RWPE2 (cell line): Measurements from ENCODE around the gene ZBTB8OS.
"Not testable (repeated sequence)": the region's sequence is repeated elsewhere in the genome, so short reads cannot be mapped to it uniquely, and the experiment has no call there.

Experiments
- ATAC-seq: fragments of 200-7000 bp; cut with Tn5 transposase; 3 replicates; pipeline ENCODE4 v1.9.1; 2021; ENCODE audit warnings: low read depth
- DNase-seq: peaks from one replicate; pipeline ENCODE4 v3.0.0-alpha.2; 2020; ENCODE audit warnings: low spot score
- H3K27ac ChIP-seq: fragments of 450-650 bp; 2 replicates; pipeline ENCODE4 v1.5.1; 2017; ENCODE audit warnings: mild to moderate bottlenecking; ENCODE audit not compliant: poor library complexity, severe bottlenecking
- H3K27me3 ChIP-seq: fragments of 250-450 bp; sonication (Bioruptor Pico); 2 replicates; pipeline ENCODE4 v1.5.1; 2021; ENCODE audit warnings: mild to moderate bottlenecking, moderate library complexity; ENCODE audit not compliant: insufficient read depth, poor library complexity, severe bottlenecking
- H3K36me3 ChIP-seq: fragments of 250-450 bp; sonication (Bioruptor Pico); 2 replicates; pipeline ENCODE4 v1.5.1; 2020; ENCODE audit warnings: low read depth, mild to moderate bottlenecking, moderate library complexity
- H3K4me1 ChIP-seq: fragments of 250-450 bp; sonication (Bioruptor Pico); 2 replicates; pipeline ENCODE4 v1.5.1; 2021; ENCODE audit warnings: mild to moderate bottlenecking, moderate library complexity; ENCODE audit not compliant: insufficient read depth, poor library complexity, severe bottlenecking
- H3K4me3 ChIP-seq: fragments of 250-450 bp; sonication (Bioruptor Pico); 2 replicates; pipeline ENCODE4 v1.5.1; 2021; ENCODE audit warnings: mild to moderate bottlenecking, moderate library complexity; ENCODE audit not compliant: severe bottlenecking
- H3K9me3 ChIP-seq: fragments of 250-450 bp; sonication (Bioruptor Pico); 2 replicates; pipeline ENCODE4 v1.5.1; 2021; ENCODE audit warnings: mild to moderate bottlenecking, moderate library complexity; ENCODE audit not compliant: severe bottlenecking
- TF ChIP-seq, protein P1 (sequence below): fragments of 450-650 bp; IDR thresholded peaks from one replicate; pipeline ENCODE4 v1.5.1; 2017; ENCODE audit warnings: mild to moderate bottlenecking, moderate library complexity; ENCODE audit not compliant: poor library complexity, severe bottlenecking

The ZBTB8OS gene

DNA sequence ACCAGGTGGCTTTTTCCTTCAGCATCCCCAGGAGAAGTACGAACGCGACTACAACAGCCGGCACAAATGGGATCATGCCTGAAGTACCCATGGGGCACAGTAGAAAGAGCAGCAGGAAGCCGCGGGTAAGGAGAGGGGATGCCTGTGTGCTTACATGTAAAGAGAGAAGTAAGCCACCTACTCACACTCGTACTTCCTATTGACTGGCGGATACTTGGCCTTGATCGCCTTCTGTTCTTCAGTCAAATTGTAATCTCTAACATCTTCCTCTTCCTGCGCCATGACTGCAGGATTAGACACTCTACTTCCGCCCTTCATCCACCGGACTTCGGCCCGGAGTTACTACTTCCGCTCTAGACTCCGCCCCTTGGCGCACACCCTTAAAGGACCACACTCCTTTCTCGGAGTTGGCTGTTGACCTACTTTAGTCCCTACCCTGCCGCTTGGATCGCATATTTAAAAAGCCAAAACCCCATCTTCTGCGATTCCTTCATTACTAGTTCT is at the start of gene ZBTB8OS:
ZBTB8OS (minus strand) TSS at position 303 of the 504 bp plus-strand sequence; CDS start at position 282, 21 bp downstream.
- DNase-seq (peak; percentile 93), ATAC-seq (peak; percentile 85)
- Histone ChIP-seq H3K27me3 (no peaks in the 10 kb centered on the region), H3K27ac (peak within 1 kb of the TSS; percentile 92), H3K4me1 (peaks cover 13% of the 10 kb centered on the region), H3K36me3 (peaks cover 47% of the 10 kb centered on the region), H3K4me3 (peak within 1 kb of the TSS; percentile 60), H3K9me3 (no peaks in the 10 kb centered on the region)
- TF ChIP-seq, protein P1, sequence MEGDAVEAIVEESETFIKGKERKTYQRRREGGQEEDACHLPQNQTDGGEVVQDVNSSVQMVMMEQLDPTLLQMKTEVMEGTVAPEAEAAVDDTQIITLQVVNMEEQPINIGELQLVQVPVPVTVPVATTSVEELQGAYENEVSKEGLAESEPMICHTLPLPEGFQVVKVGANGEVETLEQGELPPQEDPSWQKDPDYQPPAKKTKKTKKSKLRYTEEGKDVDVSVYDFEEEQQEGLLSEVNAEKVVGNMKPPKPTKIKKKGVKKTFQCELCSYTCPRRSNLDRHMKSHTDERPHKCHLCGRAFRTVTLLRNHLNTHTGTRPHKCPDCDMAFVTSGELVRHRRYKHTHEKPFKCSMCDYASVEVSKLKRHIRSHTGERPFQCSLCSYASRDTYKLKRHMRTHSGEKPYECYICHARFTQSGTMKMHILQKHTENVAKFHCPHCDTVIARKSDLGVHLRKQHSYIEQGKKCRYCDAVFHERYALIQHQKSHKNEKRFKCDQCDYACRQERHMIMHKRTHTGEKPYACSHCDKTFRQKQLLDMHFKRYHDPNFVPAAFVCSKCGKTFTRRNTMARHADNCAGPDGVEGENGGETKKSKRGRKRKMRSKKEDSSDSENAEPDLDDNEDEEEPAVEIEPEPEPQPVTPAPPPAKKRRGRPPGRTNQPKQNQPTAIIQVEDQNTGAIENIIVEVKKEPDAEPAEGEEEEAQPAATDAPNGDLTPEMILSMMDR = no peak

DNA sequence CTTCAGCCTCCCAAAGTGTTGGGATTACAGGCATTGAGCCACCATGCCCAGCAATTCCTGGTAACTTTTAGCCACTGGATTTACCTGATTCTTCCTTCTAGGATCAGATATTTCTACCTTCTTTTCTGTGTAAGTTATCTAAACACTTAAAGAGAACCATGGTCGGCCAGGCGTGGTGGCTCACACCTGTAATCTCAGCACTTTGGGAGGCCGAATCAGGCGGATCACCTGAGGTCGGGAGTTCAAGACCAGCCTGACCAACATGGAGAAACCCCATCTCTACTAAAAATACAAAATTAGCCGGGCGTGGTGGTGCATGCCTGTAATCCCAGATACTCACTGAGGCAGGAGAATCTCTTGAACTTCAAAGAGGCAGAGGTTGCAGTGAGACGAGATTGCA is 46.6 kb upstream of the ZBTB8OS start:
- H3K9me3 ChIP-seq, H3K36me3 ChIP-seq, ATAC-seq, DNase-seq, H3K27me3 ChIP-seq, H3K4me1 ChIP-seq, H3K4me3 ChIP-seq, H3K27ac ChIP-seq: not testable (repeated sequence)

DNA sequence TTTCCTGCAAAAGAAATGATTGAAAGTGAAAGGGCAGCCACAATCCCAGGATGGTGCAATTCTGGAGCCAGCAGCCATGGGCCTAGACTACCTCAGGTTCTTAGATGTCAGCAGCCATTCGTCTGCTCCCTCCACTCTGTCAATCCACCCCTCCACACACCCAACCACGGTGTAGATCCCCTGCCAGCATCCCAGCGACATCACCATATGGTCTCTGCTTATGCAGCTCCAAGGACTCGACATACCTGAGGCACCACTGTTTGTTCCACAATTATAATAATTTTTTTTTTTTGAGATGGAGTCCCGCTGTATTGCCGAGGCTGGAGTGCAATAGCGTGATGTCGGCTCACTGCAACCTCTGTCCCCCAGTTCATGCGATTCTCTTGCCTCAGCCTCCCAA is 45.7 kb upstream of the ZBTB8OS start:
- DNase-seq (no peak), ATAC-seq (no peak)
- Histone ChIP-seq H3K9me3 (no peaks in the 10 kb centered on the region), H3K27me3 (no peaks in the 10 kb centered on the region), H3K4me1 (no peaks in the 10 kb centered on the region), H3K36me3 (no peaks in the 10 kb centered on the region), H3K27ac (no peak overlapping the region), H3K4me3 (no peak overlapping the region)
- TF ChIP-seq, protein P1 = no peak

DNA sequence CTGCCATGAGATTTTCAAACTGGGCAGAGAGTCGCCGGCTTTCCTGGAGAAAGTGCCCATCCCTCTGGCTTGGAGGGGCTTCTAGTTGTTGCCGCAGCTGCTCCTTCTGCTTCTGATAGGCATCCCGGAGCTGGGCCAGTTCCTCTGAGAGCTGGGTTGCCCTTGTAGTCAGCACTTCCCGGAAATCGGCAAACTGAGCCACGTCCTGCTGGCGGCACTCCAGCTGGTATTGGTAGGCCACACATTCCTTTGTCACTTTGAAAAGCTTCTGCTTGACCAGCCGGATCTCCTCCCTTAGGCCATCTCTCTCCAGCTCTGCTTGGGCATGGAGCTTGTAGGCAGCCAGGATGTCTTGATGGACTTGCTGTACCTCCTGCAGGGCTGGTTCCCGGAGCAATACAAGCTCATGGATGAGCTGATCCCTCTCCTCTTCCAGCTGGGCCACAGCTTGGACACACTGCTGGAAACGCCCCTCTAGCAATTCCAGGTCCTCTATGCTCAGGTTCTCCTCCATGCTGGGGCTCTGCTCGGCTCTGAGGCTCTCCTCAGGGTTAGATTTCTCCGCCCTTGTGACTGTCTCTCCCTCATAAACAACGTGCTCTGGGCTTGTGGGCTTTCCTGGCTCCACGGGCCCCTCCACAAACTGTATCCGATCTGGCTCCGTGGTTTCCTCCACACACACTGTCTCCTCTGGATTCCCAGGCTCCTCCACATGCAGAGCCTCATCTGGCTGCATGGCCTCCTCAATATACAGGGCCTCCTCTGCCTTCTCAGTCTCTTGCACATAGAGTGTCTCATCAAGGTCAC is 45.0 kb upstream of the ZBTB8OS start:
- no peak overlapping the region for H3K27ac ChIP-seq
- H3K36me3 ChIP-seq = no peaks in the 10 kb centered on the region
- DNase-seq (no peak), ATAC-seq (no peak; the same call in 2 of the 3 replicates)
- H3K27me3 ChIP-seq = no peaks in the 10 kb centered on the region
- TF ChIP-seq, protein P1 = no peak
- no peaks in the 10 kb centered on the region for H3K4me1 ChIP-seq
- no peaks in the 10 kb centered on the region for H3K9me3 ChIP-seq
- no peak overlapping the region for H3K4me3 ChIP-seq

DNA sequence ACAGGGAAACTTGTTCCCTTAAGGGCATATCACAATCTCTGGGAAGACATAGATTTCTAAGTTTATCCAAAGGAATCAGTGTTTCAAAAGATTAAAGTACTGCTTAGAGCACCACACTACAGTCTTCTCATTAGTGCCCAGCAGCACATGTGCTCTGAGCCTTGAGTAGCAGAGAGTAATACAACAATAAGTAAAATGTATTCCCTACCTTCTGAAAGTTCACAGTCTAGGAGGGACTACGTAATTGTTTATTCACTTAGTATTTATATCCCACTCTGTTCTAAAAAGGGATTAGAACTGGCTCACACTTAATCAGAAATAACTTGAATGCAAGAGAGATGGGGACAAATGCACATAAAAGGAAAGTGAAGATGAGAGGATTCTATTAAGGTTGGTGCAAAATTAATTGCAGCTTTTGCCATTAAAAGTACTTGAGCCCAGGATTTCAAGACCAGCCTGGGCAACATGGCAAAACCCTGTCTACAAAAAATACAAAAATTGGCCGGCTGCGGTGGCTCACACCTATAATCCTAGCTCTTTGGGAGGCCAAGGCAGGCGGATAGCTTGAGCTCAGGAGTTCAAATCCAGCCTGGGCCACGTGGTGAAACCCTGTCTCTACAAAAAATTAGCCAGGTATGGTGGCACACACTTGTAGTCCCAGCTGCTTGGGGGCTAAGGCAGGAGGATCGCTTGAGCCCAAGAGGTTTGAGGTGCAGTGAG is 43.3 kb upstream of the ZBTB8OS start:
- Histone ChIP-seq H3K9me3 (no peaks in the 10 kb centered on the region), H3K36me3 (no peaks in the 10 kb centered on the region), H3K27me3 (no peaks in the 10 kb centered on the region), H3K4me3 (no peak overlapping the region), H3K27ac (no peak overlapping the region), H3K4me1 (no peaks in the 10 kb centered on the region)
- no peak for ATAC-seq
- no peak for DNase-seq
- TF ChIP-seq, protein P1 = no peak
